ENCODE measurements around the gene GPRIN1. TPM values are rescaled to one million over a fixed set of nuclear protein-coding genes. Genes with fewer than 3 reads are reported as not detected.

The GPRIN1 gene
- polyA plus RNA-seq, 3 donors from 2014 or later, result 0.34 to 0.63 (median 0.46) TPM

- Mint-ChIP-seq H3K4me1 (peaks cover 7 to 23% of the 10 kb centered on the region in 2 donors), H3K27me3 (ENCODE audit: low read depth in 3 of 3) (peaks cover 17 to 29% (median 21%) of the 10 kb centered on the region in 3 donors), H3K27ac (no peak overlapping the region), H3K4me3 (no peak overlapping the region), H3K9me3 (no peaks in the 10 kb centered on the region), H3K36me3 (no peaks in the 10 kb centered on the region)
- DNase-seq, result no peak
Measured at GRCh38 chr5:176625966-176626875, 16.3 kb upstream of the GPRIN1 start.

DNA sequence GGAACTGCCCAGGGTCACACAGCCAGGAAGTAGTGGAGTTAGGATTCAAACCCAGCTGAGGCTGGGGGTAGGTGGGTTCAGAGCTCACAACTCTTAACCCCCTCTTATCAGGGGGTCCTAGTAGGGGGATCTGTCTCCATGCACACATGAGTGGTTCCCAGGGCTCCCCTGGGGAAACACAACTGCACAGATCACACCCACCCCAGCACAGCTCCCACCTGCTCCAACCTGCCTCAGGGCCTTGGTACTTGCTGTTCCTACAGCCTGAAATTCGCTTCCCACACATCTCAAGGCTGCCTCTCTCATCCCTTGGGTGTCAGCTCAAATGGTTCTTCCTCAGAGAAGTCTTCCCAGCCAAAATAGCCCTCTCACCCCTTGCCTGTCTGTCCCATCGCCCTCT, 15.6 kb upstream of the GPRIN1 start:
- Mint-ChIP-seq H3K27ac (no peak overlapping the region), H3K4me1 (peaks cover 4 to 21% of the 10 kb centered on the region in 2 donors), H3K36me3 (no peaks in the 10 kb centered on the region), H3K27me3 (ENCODE audit: low read depth in 3 of 3) (peaks cover 16 to 25% (median 20%) of the 10 kb centered on the region in 3 donors), H3K4me3 (no peak overlapping the region), H3K9me3 (no peaks in the 10 kb centered on the region)
- no peak for DNase-seq

DNA sequence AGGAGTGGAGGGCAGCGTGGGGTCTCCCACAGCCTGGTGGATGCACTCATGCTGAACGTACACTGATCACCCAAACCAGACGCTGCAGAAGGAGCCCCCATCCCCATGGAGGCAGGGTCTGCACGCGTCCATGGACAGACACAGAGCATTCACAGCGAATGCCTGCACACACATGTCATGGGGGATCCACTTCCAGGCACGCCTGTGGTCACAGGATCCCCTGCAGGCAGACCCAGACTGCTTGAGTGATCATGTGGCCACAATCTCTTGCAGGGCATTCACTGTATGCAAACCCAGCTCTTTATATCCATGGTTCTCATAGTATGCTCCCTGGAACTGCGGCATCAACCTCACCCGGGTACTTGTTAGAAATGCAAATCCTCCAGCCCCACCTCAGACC, 15.0 kb upstream of the GPRIN1 start:
- H3K27ac Mint-ChIP-seq, result no peak overlapping the region
- H3K4me1 Mint-ChIP-seq, result peaks cover 9 to 25% of the 10 kb centered on the region in 2 donors
- H3K36me3 Mint-ChIP-seq, result no peaks in the 10 kb centered on the region
- H3K9me3 Mint-ChIP-seq, result no peaks in the 10 kb centered on the region
- peaks cover 19 to 29% (median 25%) of the 10 kb centered on the region in 3 donors for H3K27me3 Mint-ChIP-seq (ENCODE audit: low read depth in 3 of 3)
- DNase-seq, result no peak
- H3K4me3 Mint-ChIP-seq, result no peak overlapping the region

GRCh38 chr5:176624142-176624541, 14.2 kb upstream of the GPRIN1 start:
- Mint-ChIP-seq H3K27me3 (ENCODE audit: low read depth in 3 of 3) (peaks cover 19 to 26% (median 25%) of the 10 kb centered on the region in 3 donors), H3K9me3 (no peaks in the 10 kb centered on the region), H3K27ac (no peak overlapping the region), H3K36me3 (no peaks in the 10 kb centered on the region), H3K4me1 (peaks cover 9 to 29% of the 10 kb centered on the region in 2 donors), H3K4me3 (no peak overlapping the region)
- DNase-seq, result no peak

DNA sequence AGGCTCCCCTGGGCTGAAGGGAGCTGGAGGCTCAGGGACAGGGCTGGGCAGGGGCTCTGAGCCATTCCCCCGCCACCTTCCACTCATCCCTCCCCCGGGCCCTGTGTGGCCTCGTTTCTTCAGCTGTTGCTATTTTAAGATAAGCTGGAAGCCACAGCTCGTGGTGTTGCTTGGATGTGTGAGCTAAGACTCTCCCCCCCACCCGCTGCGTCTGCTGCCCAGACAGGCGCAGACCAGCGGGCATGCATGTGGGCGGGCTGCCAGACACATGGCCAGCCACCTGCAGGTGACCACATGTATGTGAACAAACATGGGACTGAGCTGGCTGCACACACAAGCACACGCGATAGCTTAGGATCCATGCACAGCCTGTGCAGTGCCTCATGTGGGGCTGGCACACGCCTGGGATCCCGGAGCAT, 11.7 kb upstream of the GPRIN1 start:
- Mint-ChIP-seq H3K4me3 (peak overlapping the region in 1 of 5 donors; percentile 15), H3K36me3 (peaks cover 0 to 3% (median 0%) of the 10 kb centered on the region in 3 donors), H3K4me1 (peaks cover 9 to 30% of the 10 kb centered on the region in 2 donors), H3K27ac (peak overlapping the region in 1 of 6 donors; percentile 14), H3K9me3 (no peaks in the 10 kb centered on the region), H3K27me3 (ENCODE audit: low read depth in 3 of 3) (peaks cover 16 to 25% (median 24%) of the 10 kb centered on the region in 3 donors)
- no peak for DNase-seq

DNA sequence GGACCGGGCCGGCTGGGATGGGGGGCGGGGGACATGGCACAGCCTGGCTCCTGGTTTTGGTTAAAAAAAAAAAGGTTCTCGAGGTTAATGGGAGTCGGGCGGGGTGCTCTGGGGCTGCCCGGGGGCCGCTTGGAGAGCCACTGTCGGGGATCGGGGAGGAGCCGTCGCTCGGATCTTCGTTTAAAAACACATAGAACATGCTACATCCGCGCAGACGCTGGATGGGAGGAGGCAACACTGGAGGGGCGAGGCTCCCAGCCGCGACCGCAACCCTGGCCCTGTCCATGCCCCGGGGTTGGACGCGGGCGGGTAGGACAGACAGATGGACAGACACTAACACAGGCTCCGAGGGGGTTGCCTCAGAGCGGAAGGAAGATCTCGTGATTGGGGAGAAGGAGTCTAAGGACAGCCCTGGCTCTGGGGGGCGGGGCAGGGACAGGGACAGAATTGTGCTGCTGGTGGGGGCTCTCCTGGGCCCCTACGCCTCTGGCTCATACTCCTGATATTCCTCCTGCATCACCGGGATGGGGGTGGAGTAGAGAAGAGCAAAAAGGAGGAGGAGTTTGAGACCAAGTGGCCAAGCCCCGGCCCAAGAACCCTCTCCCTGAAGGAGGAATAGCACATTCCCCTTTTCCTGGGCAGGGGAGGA, 10.5 kb upstream of the GPRIN1 start:
- H3K4me3 Mint-ChIP-seq, result peak overlapping the region; percentile 65 to 82 (median 72)
- peaks cover 19 to 27% (median 22%) of the 10 kb centered on the region in 3 donors for H3K27me3 Mint-ChIP-seq (ENCODE audit: low read depth in 3 of 3)
- peaks cover 9 to 30% of the 10 kb centered on the region in 2 donors for H3K4me1 Mint-ChIP-seq
- DNase-seq, result peak in 1 of 3 donors; percentile 12
- peaks cover 0 to 3% (median 0%) of the 10 kb centered on the region in 3 donors for H3K36me3 Mint-ChIP-seq
- no peak overlapping the region for H3K27ac Mint-ChIP-seq
- no peaks in the 10 kb centered on the region for H3K9me3 Mint-ChIP-seq

DNA sequence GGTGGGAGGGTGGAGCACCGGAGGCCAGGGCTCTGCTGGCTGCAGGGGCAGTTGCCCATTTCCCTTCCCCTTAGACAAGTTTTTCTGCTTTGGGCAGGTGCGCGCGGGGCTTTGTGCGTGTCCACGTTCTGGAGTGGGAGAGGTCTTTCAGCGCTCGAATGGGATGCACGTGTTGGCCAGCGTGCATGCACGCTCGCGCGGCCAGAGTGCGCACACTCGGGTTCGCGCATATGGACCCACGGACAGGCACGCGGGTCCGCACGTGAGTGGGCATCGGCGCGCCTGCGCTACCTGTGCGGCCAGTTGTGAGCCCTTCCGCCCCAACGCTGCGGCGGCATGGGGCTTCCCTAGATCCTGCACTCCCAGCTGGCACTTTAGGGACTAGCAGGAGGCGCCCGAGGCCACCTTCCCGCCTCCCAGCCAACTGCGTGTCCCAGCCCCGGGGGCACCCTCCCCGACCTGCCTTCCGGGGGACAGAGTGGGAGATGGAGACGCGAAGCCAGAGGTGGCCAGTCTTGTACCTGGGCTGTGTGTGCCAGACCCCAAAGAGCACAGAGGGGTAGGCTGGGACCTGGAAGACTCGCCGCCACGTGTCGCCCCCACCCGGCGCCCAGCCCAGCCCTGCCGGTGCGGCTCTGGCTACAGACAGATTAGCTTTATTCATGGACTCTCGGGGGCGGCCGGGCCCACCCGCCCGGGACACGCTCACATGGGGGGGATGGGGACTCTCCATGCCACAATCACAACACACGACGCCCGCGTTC, 9.8 kb upstream of the GPRIN1 start:
- Mint-ChIP-seq H3K4me3 (peak overlapping the region; percentile 65 to 82 (median 72)), H3K36me3 (peaks cover 0 to 3% (median 0%) of the 10 kb centered on the region in 3 donors), H3K27me3 (ENCODE audit: low read depth in 3 of 3) (peaks cover 17 to 28% (median 22%) of the 10 kb centered on the region in 3 donors), H3K9me3 (no peaks in the 10 kb centered on the region), H3K27ac (no peak overlapping the region), H3K4me1 (peaks cover 9 to 30% of the 10 kb centered on the region in 2 donors)
- no peak for DNase-seq

DNA sequence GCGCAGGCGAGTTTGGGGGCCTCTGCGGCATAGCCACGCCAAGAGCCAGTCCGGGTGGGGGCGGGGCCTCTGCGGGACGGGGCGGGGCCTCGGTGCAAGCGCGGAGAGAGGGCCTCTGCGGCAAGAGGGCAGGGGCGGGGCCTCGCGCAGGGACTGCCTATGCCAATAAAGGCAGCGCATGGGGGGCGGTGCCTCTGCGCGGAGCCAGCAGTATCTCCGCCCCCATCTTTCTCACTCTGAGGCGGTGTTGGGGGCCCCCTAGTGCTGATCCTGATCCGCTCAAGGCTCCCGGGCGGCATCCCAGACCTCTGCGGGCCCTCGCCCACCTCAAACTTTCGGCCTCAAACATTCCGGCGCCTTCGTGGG, 9.2 kb upstream of the GPRIN1 start:
- peak overlapping the region; percentile 47 to 71 (median 60) for H3K4me3 Mint-ChIP-seq
- H3K9me3 Mint-ChIP-seq, result no peaks in the 10 kb centered on the region
- peak; percentile 77 to 81 (median 80) for DNase-seq
- H3K36me3 Mint-ChIP-seq, result peaks cover 0 to 3% (median 0%) of the 10 kb centered on the region in 3 donors
- H3K4me1 Mint-ChIP-seq, result peaks cover 9 to 30% of the 10 kb centered on the region in 2 donors
- no peak overlapping the region for H3K27ac Mint-ChIP-seq
- H3K27me3 Mint-ChIP-seq (ENCODE audit: low read depth in 3 of 3), result peaks cover 18 to 27% (median 23%) of the 10 kb centered on the region in 3 donors

DNA sequence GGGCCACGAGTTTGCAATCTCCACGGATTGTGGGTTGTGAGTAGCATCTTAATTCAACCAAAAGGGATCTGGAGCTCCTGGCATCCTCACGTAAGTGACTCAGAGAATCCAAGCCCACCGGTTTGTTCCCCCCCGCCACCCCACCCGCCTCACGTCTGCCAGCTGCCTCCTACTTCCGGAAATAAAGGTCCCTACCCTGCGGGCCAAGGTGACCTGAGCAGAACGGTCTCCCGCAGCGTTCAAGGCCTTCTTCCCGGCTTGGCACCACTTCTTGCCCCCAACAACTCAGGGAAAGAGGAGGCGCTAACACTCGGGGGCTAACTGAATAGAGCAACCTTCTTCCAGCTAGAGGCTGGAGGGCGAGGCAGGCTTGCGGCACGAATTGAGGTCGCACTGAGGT, 8.8 kb upstream of the GPRIN1 start:
- H3K36me3 Mint-ChIP-seq, result peaks cover 0 to 3% (median 0%) of the 10 kb centered on the region in 3 donors
- H3K27ac Mint-ChIP-seq, result no peak overlapping the region
- H3K9me3 Mint-ChIP-seq, result no peaks in the 10 kb centered on the region
- H3K4me1 Mint-ChIP-seq, result peaks cover 9 to 30% of the 10 kb centered on the region in 2 donors
- peaks cover 19 to 27% (median 26%) of the 10 kb centered on the region in 3 donors for H3K27me3 Mint-ChIP-seq (ENCODE audit: low read depth in 3 of 3)
- H3K4me3 Mint-ChIP-seq, result peak overlapping the region; percentile 47 to 71 (median 60)
- DNase-seq, result peak in 1 of 3 donors; percentile 11

GRCh38 chr5:176616511-176616910, 6.6 kb upstream of the GPRIN1 start:
- DNase-seq, result no peak
- Mint-ChIP-seq H3K27me3 (ENCODE audit: low read depth in 3 of 3) (peaks cover 16 to 37% (median 24%) of the 10 kb centered on the region in 3 donors), H3K36me3 (peaks cover 0 to 3% (median 0%) of the 10 kb centered on the region in 3 donors), H3K4me3 (no peak overlapping the region), H3K9me3 (no peaks in the 10 kb centered on the region), H3K4me1 (peaks cover 9 to 25% of the 10 kb centered on the region in 2 donors), H3K27ac (no peak overlapping the region)

DNA sequence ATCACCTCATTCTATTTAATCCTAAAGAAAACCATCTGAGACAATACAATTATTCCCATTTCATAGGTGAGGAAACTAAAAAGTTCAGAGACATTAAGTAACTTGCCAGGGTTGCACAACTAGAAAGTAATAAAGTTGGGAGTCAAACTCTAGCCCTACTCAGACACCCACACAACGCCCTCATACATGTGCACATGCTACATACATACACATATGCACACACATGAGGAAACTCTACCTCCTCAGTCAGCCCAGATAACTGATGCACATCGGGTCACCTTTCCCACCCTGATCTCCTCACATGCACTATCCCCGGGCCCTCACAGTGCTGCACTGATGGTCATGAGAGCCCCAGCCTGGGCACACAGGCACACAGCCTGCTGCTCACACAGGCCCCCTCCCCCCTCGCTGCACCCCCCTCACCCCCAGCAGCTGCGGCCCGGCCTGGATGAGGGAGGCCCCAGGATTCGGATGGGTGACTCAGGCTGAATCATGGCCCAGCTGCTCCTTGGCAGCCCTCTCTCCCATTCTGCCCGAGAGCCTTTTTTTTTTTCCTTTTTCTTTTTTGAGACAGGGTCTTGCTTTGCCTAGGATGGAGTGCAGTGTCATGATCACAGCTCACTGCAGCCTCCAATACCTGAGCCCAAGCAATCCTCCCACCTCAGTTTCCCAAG, 5.0 kb upstream of the GPRIN1 start:
- Mint-ChIP-seq H3K27me3 (ENCODE audit: low read depth in 3 of 3) (peaks cover 11 to 33% (median 24%) of the 10 kb centered on the region in 3 donors), H3K27ac (no peak overlapping the region), H3K9me3 (no peaks in the 10 kb centered on the region), H3K4me3 (no peak overlapping the region), H3K4me1 (peaks cover 6 to 17% of the 10 kb centered on the region in 2 donors), H3K36me3 (peaks cover 0 to 3% (median 0%) of the 10 kb centered on the region in 3 donors)
- no peak for DNase-seq

DNA sequence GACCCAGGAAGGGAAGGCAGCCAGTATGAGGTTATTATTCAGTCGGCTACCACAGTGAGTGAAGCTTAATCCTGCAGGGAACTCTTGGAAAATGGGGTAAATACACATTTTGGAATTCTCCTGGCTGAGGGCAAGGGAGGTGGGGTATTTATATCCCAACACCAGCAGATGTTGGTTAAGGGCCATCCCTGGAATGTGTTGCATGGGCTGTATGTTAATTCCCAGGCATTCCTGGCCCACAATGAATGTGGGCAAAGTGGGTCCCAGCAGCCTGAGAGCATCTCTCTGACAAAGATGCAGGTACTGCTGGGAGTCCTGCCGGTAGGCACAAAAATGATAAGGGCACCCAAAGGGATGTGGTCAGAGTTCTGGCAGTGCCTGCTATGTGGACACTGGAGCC, 2.9 kb upstream of the GPRIN1 start:
- Mint-ChIP-seq H3K4me3 (no peak overlapping the region), H3K27ac (no peak overlapping the region), H3K9me3 (peaks cover 0 to 1% (median 0%) of the 10 kb centered on the region in 6 donors), H3K36me3 (peaks cover 0 to 3% (median 0%) of the 10 kb centered on the region in 3 donors), H3K27me3 (ENCODE audit: low read depth in 3 of 3) (peaks cover 15 to 31% (median 28%) of the 10 kb centered on the region in 3 donors), H3K4me1 (peaks cover 10 to 15% of the 10 kb centered on the region in 2 donors)
- DNase-seq, result no peak

- Mint-ChIP-seq H3K27ac (no peak overlapping the region), H3K4me1 (peaks cover 10 to 15% of the 10 kb centered on the region in 2 donors), H3K9me3 (peaks cover 0 to 1% (median 0%) of the 10 kb centered on the region in 6 donors), H3K4me3 (peak overlapping the region in 3 of 5 donors; percentile 7 to 64 (median 9)), H3K27me3 (ENCODE audit: low read depth in 3 of 3) (peaks cover 15 to 28% (median 25%) of the 10 kb centered on the region in 3 donors), H3K36me3 (no peaks in the 10 kb centered on the region)
- DNase-seq, result no peak
Measured at GRCh38 chr5:176612008-176612407, 2.1 kb upstream of the GPRIN1 start.
